Testis (tissue), 3 donors: ENCODE results near the gene SSH3. TPM values are rescaled to one million over a fixed set of nuclear protein-coding genes. Genes with fewer than 3 reads are reported as not detected.

Experiments
- DNase-seq: peaks from one replicate; pipeline ENCODE4 v3.0.0-alpha.2; 2019
- H3K27ac ChIP-seq, 2 donors: fragments of 200-600 bp; sonication (generic); one replicate each; pipeline ENCODE4 v1.5.1; 2019
- H3K27me3 ChIP-seq: fragments of 200-600 bp; sonication (generic); one replicate; pipeline ENCODE4 v1.5.1; 2019
- H3K36me3 ChIP-seq: fragments of 200-600 bp; sonication (generic); one replicate; pipeline ENCODE4 v1.5.1; 2017; ENCODE audit warnings: low read depth; ENCODE audit errors: missing control alignments
- H3K4me1 ChIP-seq: fragments of 200-600 bp; sonication (generic); one replicate; pipeline ENCODE4 v1.5.1; 2019
- H3K4me3 ChIP-seq, 2 donors: fragments of 200-600 bp; sonication (generic); one replicate each; pipeline ENCODE4 v1.5.1; 2017 to 2019
- H3K9me3 ChIP-seq: fragments of 200-600 bp; sonication (generic); one replicate; pipeline ENCODE4 v1.5.1; 2017
- CTCF ChIP-seq, 3 experiments: fragments of 450-650 bp in 2 of 3; fragments of 200-600 bp in 1 of 3; sonication (generic) in 1 of 3; IDR thresholded peaks; one replicate each; pipeline ENCODE4 v1.5.1; 2016 to 2019; ENCODE audit warnings: antibody characterized with exemption in 3 of 3, mild to moderate bottlenecking in 2 of 3, moderate library complexity in 1 of 3
- POLR2A ChIP-seq: fragments of 450-650 bp; IDR thresholded peaks from one replicate; pipeline ENCODE4 v1.6.1; 2017; ENCODE audit warnings: antibody characterized with exemption, mild to moderate bottlenecking, moderate library complexity
- WGBS, 2 donors: methylation state at CpG; one replicate each; pipeline ENCODE4 v1.1.5; 2018; 5-methylcytosine and 5-hydroxymethylcytosine counted together
- intact Hi-C: fragments of 100-400 bp; cut with DNase I; formaldehyde crosslinking; loops from one replicate; pipeline ENCODE4 v1.15.1; 2023; ENCODE audit warnings: low total_unique reads
- polyA plus RNA-seq: library from polyadenylated mRNA; stranded (reverse); fragments of 350-450 nt; fragmentation: Illumina TruSeq; extraction: RNeasy Lipid Tissue Mini Kit (QIAGEN cat#74804); gene quantifications from one replicate; pipeline ENCODE4 v1.2.3, GENCODE V29; 2014; ENCODE audit warnings: low read depth, low replicate concordance; ENCODE audit not compliant: insufficient read depth
- total RNA-seq, 2 donors: library from RNA; depleted of rRNA; stranded (reverse); fragments of >200 nt; gene quantifications; one replicate each; pipeline ENCODE4 v1.2.3, GENCODE V29; 2016

SSH3 gene
- total and polyA plus RNA-seq, 3 donors from 2014 or later = 6.9 to 9.8 (median 8.6) TPM

- Histone ChIP-seq H3K27ac (no peak overlapping the region), H3K4me1 (peaks cover 74% of the 10 kb centered on the region), H3K27me3 (no peaks in the 10 kb centered on the region), H3K4me3 (no peak overlapping the region), H3K36me3 (no peaks in the 10 kb centered on the region), H3K9me3 (no peaks in the 10 kb centered on the region)
- intact Hi-C loops = no loop called here
- DNase-seq = no peak
- WGBS, 2 donors = 85% methylated on average over 13 of the region's 13 CpGs; no CpG with 5 or more reads in 1 of the 2 donors
- no peak for TF ChIP-seq POLR2A
- TF ChIP-seq CTCF (IDR thresholded peaks at IDR 0.05) = no peak
Measured at GRCh38 chr11:67268962-67269268, 34.4 kb upstream of the SSH3 start.

- Histone ChIP-seq H3K4me3 (no peak overlapping the region), H3K36me3 (no peaks in the 10 kb centered on the region), H3K27ac (peak overlapping the region; percentile 65 to 79), H3K9me3 (no peaks in the 10 kb centered on the region), H3K4me1 (peaks cover 81% of the 10 kb centered on the region), H3K27me3 (no peaks in the 10 kb centered on the region)
- intact Hi-C loops = no loop called here
- DNase-seq = no peak
- WGBS, 2 donors = 48 to 56% methylated on average over 9 to 15 of the region's 15 CpGs
- no peak for TF ChIP-seq POLR2A
- no peak for TF ChIP-seq CTCF (IDR thresholded peaks at IDR 0.05)
Measured at GRCh38 chr11:67269401-67270255, 33.7 kb upstream of the SSH3 start.

- no peak for TF ChIP-seq CTCF (IDR thresholded peaks at IDR 0.05)
- H3K4me3 ChIP-seq = no peak overlapping the region
- intact Hi-C loops = no loop called here
- peak overlapping the region; percentile 65 to 79 for H3K27ac ChIP-seq
- H3K4me1 ChIP-seq = peaks cover 90% of the 10 kb centered on the region
- WGBS, 2 donors = 50 to 54% methylated on average over 28 of the region's 28 CpGs
- H3K27me3 ChIP-seq = no peaks in the 10 kb centered on the region
- no peaks in the 10 kb centered on the region for H3K9me3 ChIP-seq
- no peak for DNase-seq
- no peaks in the 10 kb centered on the region for H3K36me3 ChIP-seq
Measured at GRCh38 chr11:67270256-67271204, 32.8 kb upstream of the SSH3 start.

- peaks cover 91% of the 10 kb centered on the region for H3K4me1 ChIP-seq
- 71 to 75% methylated on average over 5 of the region's 5 CpGs for WGBS, 2 donors
- no peaks in the 10 kb centered on the region for H3K9me3 ChIP-seq
- no peak for DNase-seq
- no peak for TF ChIP-seq CTCF (IDR thresholded peaks at IDR 0.05)
- no peak for TF ChIP-seq POLR2A
- no peak overlapping the region for H3K27ac ChIP-seq
- intact Hi-C loops = no loop called here
- no peaks in the 10 kb centered on the region for H3K27me3 ChIP-seq
- no peak overlapping the region for H3K4me3 ChIP-seq
- H3K36me3 ChIP-seq = no peaks in the 10 kb centered on the region
Measured at GRCh38 chr11:67271205-67271540, 32.2 kb upstream of the SSH3 start.
